H9 (cell line): Measurements from ENCODE around the gene LMTK2. TPM values are rescaled to one million over a fixed set of nuclear protein-coding genes. Genes with fewer than 3 reads are reported as not detected.

Experiments used
- DNase-seq: peaks from one replicate; pipeline ENCODE4 v3.0.0-alpha.2; 2017
- H2AFZ ChIP-seq: one replicate; pipeline ENCODE4 v1.6.1; 2013; ENCODE audit warnings: mild to moderate bottlenecking, low read length, control low read depth, moderate library complexity
- H2AK5ac ChIP-seq: 2 replicates; pipeline ENCODE4 v1.6.1; 2013; ENCODE audit warnings: low read length, control low read depth, mixed read lengths; ENCODE audit not compliant: insufficient read length
- H2BK120ac ChIP-seq: one replicate; pipeline ENCODE4 v1.6.1; 2013; ENCODE audit warnings: low read depth, mild to moderate bottlenecking, low read length, control low read depth, inconsistent platforms; ENCODE audit not compliant: poor library complexity, severe bottlenecking
- H2BK12ac ChIP-seq: 2 replicates; pipeline ENCODE4 v1.6.1; 2013; ENCODE audit warnings: low read length, control low read depth, mixed read lengths, low read depth; ENCODE audit not compliant: insufficient read length
- H2BK15ac ChIP-seq: 2 replicates; pipeline ENCODE4 v1.6.1; 2013; ENCODE audit warnings: low read depth, low read length, control low read depth
- H2BK20ac ChIP-seq: one replicate; pipeline ENCODE4 v1.6.1; 2013; ENCODE audit warnings: low read depth, mild to moderate bottlenecking, low read length, control low read depth, inconsistent platforms; ENCODE audit not compliant: poor library complexity, severe bottlenecking
- H2BK5ac ChIP-seq: 2 replicates; pipeline ENCODE4 v1.6.1; 2013; ENCODE audit warnings: low read length, control low read depth, mixed read lengths; ENCODE audit not compliant: insufficient read length
- H3K14ac ChIP-seq: 2 replicates; pipeline ENCODE4 v1.6.1; 2013; ENCODE audit warnings: low read length, control low read depth; ENCODE audit not compliant: insufficient read depth
- H3K18ac ChIP-seq: 2 replicates; pipeline ENCODE4 v1.6.1; 2013; ENCODE audit warnings: low read depth, mild to moderate bottlenecking, mixed read lengths, low read length, control low read depth; ENCODE audit not compliant: insufficient read length
- H3K23ac ChIP-seq: 2 replicates; pipeline ENCODE4 v1.6.1; 2013; ENCODE audit warnings: low read length, control low read depth, mixed read lengths, low read depth; ENCODE audit not compliant: insufficient read length
- H3K23me2 ChIP-seq: 2 replicates; pipeline ENCODE4 v1.6.1; 2013; ENCODE audit warnings: low read depth, mild to moderate bottlenecking, mixed read lengths, low read length, control low read depth; ENCODE audit not compliant: insufficient read length, poor library complexity, severe bottlenecking
- H3K27ac ChIP-seq: 2 replicates; pipeline ENCODE4 v1.5.1; 2013; ENCODE audit warnings: low read length, control low read depth, mixed read lengths, low read depth; ENCODE audit not compliant: insufficient read length
- H3K27me3 ChIP-seq: 2 replicates; pipeline ENCODE4 v1.6.1; 2013; ENCODE audit warnings: low read length, control low read depth, inconsistent platforms; ENCODE audit not compliant: insufficient read depth
- H3K4ac ChIP-seq: 2 replicates; pipeline ENCODE4 v1.6.1; 2013; ENCODE audit warnings: low read depth, mild to moderate bottlenecking, control low read depth, inconsistent platforms, low read length, moderate library complexity
- H3K4me1 ChIP-seq: 2 replicates; pipeline ENCODE4 v1.6.1; 2013; ENCODE audit warnings: low read length, control low read depth, inconsistent platforms; ENCODE audit not compliant: insufficient read depth
- H3K4me2 ChIP-seq: 2 replicates; pipeline ENCODE4 v1.6.1; 2013; ENCODE audit warnings: low read length, control low read depth, mixed read lengths; ENCODE audit not compliant: insufficient read length, insufficient read depth
- H3K56ac ChIP-seq: 2 replicates; pipeline ENCODE4 v1.6.1; 2013; ENCODE audit warnings: low read depth, mild to moderate bottlenecking, mixed read lengths, low read length, control low read depth; ENCODE audit not compliant: insufficient read length
- H3K79me1 ChIP-seq: 2 replicates; pipeline ENCODE4 v1.6.1; 2013; ENCODE audit warnings: low read depth, mild to moderate bottlenecking, moderate library complexity, low read length, control low read depth, inconsistent platforms; ENCODE audit not compliant: insufficient read depth, poor library complexity, severe bottlenecking
- H3K79me2 ChIP-seq: 2 replicates; pipeline ENCODE4 v1.6.1; 2013; ENCODE audit warnings: low read length, control low read depth, inconsistent platforms; ENCODE audit not compliant: insufficient read depth
- H3K9ac ChIP-seq: 2 replicates; pipeline ENCODE4 v1.6.1; 2013; ENCODE audit warnings: low read length, control low read depth, mixed read lengths; ENCODE audit not compliant: insufficient read length; ENCODE audit errors: extremely low read depth
- H3K9me3 ChIP-seq: one replicate; pipeline ENCODE4 v1.6.1; 2013; ENCODE audit warnings: low read depth, low read length, inconsistent platforms; ENCODE audit not compliant: control insufficient read depth
- H3T11ph ChIP-seq: one replicate; pipeline ENCODE4 v1.6.1; 2013; ENCODE audit warnings: mild to moderate bottlenecking, low read length, control low read depth, inconsistent platforms
- H4K20me1 ChIP-seq: one replicate; pipeline ENCODE4 v1.6.1; 2013; ENCODE audit not compliant: control insufficient read depth, insufficient read length, insufficient read depth
- H4K5ac ChIP-seq: 2 replicates; pipeline ENCODE4 v1.6.1; 2013; ENCODE audit warnings: low read depth, mild to moderate bottlenecking, mixed read lengths, low read length, control low read depth; ENCODE audit not compliant: insufficient read length
- H4K8ac ChIP-seq: replicated peaks from 2 replicates; pipeline ENCODE4 v1.6.1; 2013; ENCODE audit warnings: low read length, control low read depth, mixed read lengths, low read depth; ENCODE audit not compliant: insufficient read length
- H4K91ac ChIP-seq: 2 replicates; pipeline ENCODE4 v1.6.1; 2013; ENCODE audit warnings: low read depth, mild to moderate bottlenecking, moderate library complexity, mixed read lengths, low read length, control low read depth; ENCODE audit not compliant: insufficient read length
- H3K27ac Mint-ChIP-seq, 3 experiments: 2 replicates in 2 of 3; 3 replicates in 1 of 3; pipeline ENCODE4 v1.8.0; 2020 to 2021; ENCODE audit warnings: mixed read lengths in 3 of 3, mild to moderate bottlenecking in 1 of 3, moderate library complexity in 1 of 3
- H3K27me3 Mint-ChIP-seq: 2 replicates; pipeline ENCODE4 v1.8.0; 2021; ENCODE audit warnings: low read depth, mild to moderate bottlenecking, moderate library complexity, mixed read lengths
- H3K36me3 Mint-ChIP-seq, 3 experiments: 2 replicates in 2 of 3; 3 replicates in 1 of 3; pipeline ENCODE4 v1.8.0; 2020 to 2021; ENCODE audit warnings: low read depth in 3 of 3, mixed read lengths in 3 of 3; ENCODE audit not compliant: insufficient read depth in 1 of 3
- H3K4me1 Mint-ChIP-seq, 2 experiments: 2 replicates each; pipeline ENCODE4 v1.8.0; 2020; ENCODE audit warnings: mixed read lengths in 2 of 2
- H3K4me3 Mint-ChIP-seq, 2 experiments: 2 replicates in 1 of 2; 3 replicates in 1 of 2; pipeline ENCODE4 v1.8.0; 2020 to 2021; ENCODE audit warnings: mild to moderate bottlenecking in 2 of 2, mixed read lengths in 2 of 2, moderate library complexity in 1 of 2
- H3K9me3 Mint-ChIP-seq, 2 experiments: 2 replicates in 1 of 2; 3 replicates in 1 of 2; pipeline ENCODE4 v1.8.0; 2020; ENCODE audit warnings: mild to moderate bottlenecking in 2 of 2, mixed read lengths in 2 of 2, moderate library complexity in 1 of 2
- CTCF ChIP-seq: fragments of 200-600 bp; sonication (generic); conservative IDR thresholded peaks from 3 replicates; pipeline ENCODE4 v1.8.0; 2021; ENCODE audit warnings: antibody characterized with exemption, mild to moderate bottlenecking
- WGBS: extraction: QIAGEN DNeasy Blood & Tissue Kit; methylation state at CpG from one replicate; pipeline ENCODE4 v1.1.7; 2013; ENCODE audit warnings: missing lambda C conversion rate, low lambda C conversion rate, mixed read lengths; ENCODE audit not compliant: insufficient read length; ENCODE audit errors: extremely low coverage; 5-methylcytosine and 5-hydroxymethylcytosine counted together
- total RNA-seq: library from RNA; stranded (reverse); gene quantifications from 2 replicates; pipeline ENCODE4 v1.2.1, GENCODE V29; 2021

LMTK2 gene
- total RNA-seq, 1 experiment from 2014 or later, result 24.9 TPM

- Mint-ChIP-seq H3K27ac (peak overlapping the region; percentile 45 to 67 (median 47); a peak in 4 of 7 replicates), H3K9me3 (no peaks in the 10 kb centered on the region; a peak in 1 of 5 replicates), H3K4me3 (peak overlapping the region in 1 of 2 experiments; percentile 29; a peak in 1 of 5 replicates), H3K27me3 (no peaks in the 10 kb centered on the region), H3K4me1 (peaks cover 0 to 3% of the 10 kb centered on the region in 2 experiments; a peak in 1 of 4 replicates), H3K36me3 (peaks cover 0 to 6% (median 0%) of the 10 kb centered on the region in 3 experiments; a peak in 2 of 7 replicates)
- Histone ChIP-seq H3K4me1 (no peaks in the 10 kb centered on the region), H3K18ac (no peak overlapping the region), H4K91ac (no peak overlapping the region), H4K20me1 (no peaks in the 10 kb centered on the region), H3K27me3 (no peaks in the 10 kb centered on the region), H3K23ac (no peak overlapping the region), H2BK20ac (no peak overlapping the region), H3K9ac (no peak overlapping the region), H3K9me3 (no peaks in the 10 kb centered on the region), H2BK12ac (no peak overlapping the region), H2BK120ac (no peak overlapping the region), H3K14ac (no peak overlapping the region), H4K5ac (no peak overlapping the region), H3K23me2 (no peaks in the 10 kb centered on the region), H3K79me1 (no peaks in the 10 kb centered on the region), H2AK5ac (no peak overlapping the region), H3K79me2 (no peaks in the 10 kb centered on the region), H2AFZ (no peak overlapping the region), H3K27ac (no peak overlapping the region), H2BK5ac (no peak overlapping the region), H3K4ac (no peak overlapping the region), H4K8ac (no peak overlapping the region), H3K4me2 (no peak overlapping the region), H3T11ph (no peak overlapping the region), H2BK15ac (no peak overlapping the region), H3K56ac (no peak overlapping the region)
- no peak for TF ChIP-seq CTCF
- DNase-seq, result no peak
- WGBS, result no CpG with 5 or more reads among the region's 17 CpGs
Observed at GRCh38 chr7:98229991-98230745, 123.5 kb downstream of the LMTK2 start.
